ENCODE results near the gene TIGD3.

DNA sequence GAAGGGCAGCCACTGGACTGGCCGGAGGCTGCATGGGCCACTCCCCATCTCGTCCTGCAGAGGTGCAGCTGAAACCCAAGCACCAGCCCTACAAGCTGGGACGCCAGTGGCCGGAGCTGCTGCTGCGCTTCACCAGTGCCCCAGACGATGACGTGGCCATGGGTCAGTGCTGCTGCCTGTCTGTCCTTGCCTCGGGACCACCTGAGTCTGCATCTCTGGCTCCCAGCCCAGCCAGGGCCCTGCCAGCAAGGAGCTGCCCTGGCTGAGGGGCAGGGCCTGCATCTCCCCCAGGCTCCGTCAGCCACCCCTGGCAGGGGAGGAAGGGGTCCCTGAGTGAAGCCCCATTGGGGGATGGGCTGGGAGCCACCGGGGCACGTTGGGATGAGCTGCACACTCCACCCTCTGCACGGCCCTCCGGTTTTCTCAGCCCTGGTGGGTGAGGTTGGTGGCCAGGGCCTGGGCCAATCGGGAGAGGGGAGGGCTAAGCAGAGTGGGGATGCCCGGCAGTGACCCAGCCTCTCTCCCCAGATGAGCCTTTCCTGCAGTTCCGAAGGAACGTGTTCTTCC, 39.0 kb downstream of the TIGD3 start:
- TF ChIP-seq POLR2A (IDR thresholded peaks at IDR 0.05): no peak
- TF ChIP-seq CTCF (IDR thresholded peaks at IDR 0.05): no peak

Data from lower leg skin (tissue), 3 donors.